Endodermal cell (in vitro differentiated cells): Measurements from ENCODE around the gene LAIR2. TPM values are rescaled to one million over a fixed set of nuclear protein-coding genes. Genes with fewer than 3 reads are reported as not detected.

Experiments
- DNase-seq: peaks from one replicate; pipeline ENCODE4 v3.0.0-alpha.2; 2017
- H3K27ac ChIP-seq: 2 replicates; pipeline ENCODE4 v1.5.1; 2013; ENCODE audit warnings: mild to moderate bottlenecking, low read depth, low read length, moderate library complexity
- H3K27me3 ChIP-seq: 2 replicates; pipeline ENCODE4 v1.6.1; 2013; ENCODE audit warnings: mild to moderate bottlenecking, low read length, moderate library complexity; ENCODE audit not compliant: insufficient read depth, control insufficient read depth, poor library complexity, severe bottlenecking
- H3K36me3 ChIP-seq: 2 replicates; pipeline ENCODE4 v1.7.0; 2013; ENCODE audit warnings: mild to moderate bottlenecking, low read length, moderate library complexity; ENCODE audit not compliant: control insufficient read depth, insufficient read depth
- H3K4me1 ChIP-seq: one replicate; pipeline ENCODE4 v1.7.0; 2013; ENCODE audit warnings: low read length; ENCODE audit not compliant: control insufficient read depth, insufficient read depth
- H3K4me3 ChIP-seq: 2 replicates; pipeline ENCODE4 v1.5.1; 2013; ENCODE audit warnings: mild to moderate bottlenecking, low read length, moderate library complexity
- H3K9ac ChIP-seq: 2 replicates; pipeline ENCODE4 v1.6.1; 2013; ENCODE audit warnings: mild to moderate bottlenecking, low read length, moderate library complexity; ENCODE audit not compliant: poor library complexity, severe bottlenecking; ENCODE audit errors: extremely low read depth
- H3K9me3 ChIP-seq: 2 replicates; pipeline ENCODE4 v1.6.1; 2013; ENCODE audit warnings: mild to moderate bottlenecking, low read length, moderate library complexity; ENCODE audit not compliant: control insufficient read depth
- H3K27ac Mint-ChIP-seq: 2 replicates; pipeline ENCODE4 v1.8.0; 2020; ENCODE audit warnings: mixed read lengths
- H3K27me3 Mint-ChIP-seq: 2 replicates; pipeline ENCODE4 v1.8.0; 2021; ENCODE audit warnings: mild to moderate bottlenecking, mixed read lengths; ENCODE audit not compliant: insufficient read depth
- H3K36me3 Mint-ChIP-seq: 2 replicates; pipeline ENCODE4 v1.8.0; 2020; ENCODE audit warnings: low read depth, mixed read lengths
- H3K4me1 Mint-ChIP-seq: 2 replicates; pipeline ENCODE4 v1.8.0; 2020; ENCODE audit warnings: mixed read lengths
- H3K4me3 Mint-ChIP-seq: 2 replicates; pipeline ENCODE4 v1.8.0; 2020; ENCODE audit warnings: mild to moderate bottlenecking, moderate library complexity, mixed read lengths
- H3K9me3 Mint-ChIP-seq: 2 replicates; pipeline ENCODE4 v1.8.0; 2020; ENCODE audit warnings: mild to moderate bottlenecking, mixed read lengths
- CTCF ChIP-seq: fragments of 200-600 bp; sonication (generic); conservative IDR thresholded peaks from 2 replicates; pipeline ENCODE4 v1.5.0; 2021; ENCODE audit warnings: antibody characterized with exemption, mild to moderate bottlenecking
- WGBS, 2 experiments: methylation state at CpG; one replicate each; pipeline versions ENCODE4 v1.1.5 to v1.1.7; 2013; ENCODE audit warnings: missing lambda C conversion rate in 2 of 2, mixed read lengths in 1 of 2; ENCODE audit not compliant: insufficient coverage in 1 of 2, insufficient read length in 1 of 2; 5-methylcytosine and 5-hydroxymethylcytosine counted together
- long read RNA-seq, 4 experiments: library from polyadenylated mRNA in 2 of 4; library from RNA in 1 of 4; library from capped mRNA in 1 of 4; stranded (forward) in 3 of 4; unstranded in 1 of 4; transcript quantifications; one replicate each; pipeline ENCODE4 v2.0.0, GENCODE V29; 2020 to 2021; ENCODE audit warnings: inconsistent platforms in 1 of 4
- polyA plus RNA-seq, 2 experiments: library from polyadenylated mRNA; stranded (reverse); fragments of 50-300 nt; gene quantifications; one replicate each; pipeline ENCODE4 v1.2.3, GENCODE V29; 2013
- total RNA-seq, 2 donors: library from RNA; stranded (reverse); fragmentation: NEBNext Ultra II Directional in 1 of 2; extraction: Animal tissue kit (Norgen Biotek cat#: 25700) in 1 of 2; gene quantifications; 2 replicates in 1 of 2; 3 replicates in 1 of 2; pipeline ENCODE4 v1.2.1, GENCODE V29; 2021

LAIR2 gene
- not detected for total RNA-seq
- not detected for polyA plus RNA-seq (2013, experiment 1 of 2)
- polyA plus RNA-seq (2013, experiment 2 of 2) = not detected
- long read RNA-seq, experiment 1 = 0 reads
- long read RNA-seq, experiment 2 = 0 reads
- long read RNA-seq, experiment 3 = 0 reads
- long read RNA-seq, experiment 4 = 0 reads

DNA sequence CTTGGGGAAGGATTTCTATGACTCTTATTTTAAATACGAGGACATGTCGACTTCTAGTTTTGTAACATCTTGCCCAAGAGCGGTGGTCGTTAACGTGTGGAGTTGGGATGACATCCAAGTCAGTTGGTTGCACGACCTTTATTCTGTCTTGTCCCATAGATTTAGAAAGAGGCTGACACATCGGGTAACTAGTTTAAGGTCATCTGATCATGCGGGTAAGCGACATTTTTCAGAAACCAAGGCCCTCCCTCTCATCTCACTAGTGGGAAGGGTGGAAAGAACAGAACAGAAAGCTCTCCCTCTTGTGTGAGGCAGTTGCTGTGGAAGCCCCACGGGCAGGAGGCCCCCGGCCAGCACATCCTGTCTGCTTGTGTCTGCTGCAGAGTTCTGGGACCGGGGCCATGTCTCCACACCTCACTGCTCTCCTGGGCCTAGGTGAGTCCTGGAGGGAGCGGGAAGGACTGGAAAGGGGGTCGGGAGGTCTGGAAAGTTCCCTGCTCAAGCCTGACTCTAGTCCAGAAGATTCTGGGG is at the start of gene LAIR2:
Gene LAIR2 (plus strand): TSS at position 314 of the 531 bp plus-strand sequence. CDS start 88 bp downstream, at position 402.
- Mint-ChIP-seq H3K4me3 (no peak within 1 kb of the TSS), H3K4me1 (no peaks in the 10 kb centered on the region), H3K9me3 (peaks cover 81% of the 10 kb centered on the region), H3K27me3 (no peaks in the 10 kb centered on the region), H3K27ac (no peak within 1 kb of the TSS), H3K36me3 (no peaks in the 10 kb centered on the region)
- 74 to 78% methylated on average over 13 to 14 of the region's 14 CpGs for WGBS, 2 experiments
- Histone ChIP-seq H3K36me3 (no peaks in the 10 kb centered on the region), H3K4me1 (no peaks in the 10 kb centered on the region), H3K9me3 (peaks cover 7% of the 10 kb centered on the region), H3K27ac (no peak within 1 kb of the TSS), H3K9ac (no peak within 1 kb of the TSS), H3K27me3 (no peaks in the 10 kb centered on the region), H3K4me3 (no peak within 1 kb of the TSS)
- DNase-seq = no peak
- TF ChIP-seq CTCF = no peak

DNA sequence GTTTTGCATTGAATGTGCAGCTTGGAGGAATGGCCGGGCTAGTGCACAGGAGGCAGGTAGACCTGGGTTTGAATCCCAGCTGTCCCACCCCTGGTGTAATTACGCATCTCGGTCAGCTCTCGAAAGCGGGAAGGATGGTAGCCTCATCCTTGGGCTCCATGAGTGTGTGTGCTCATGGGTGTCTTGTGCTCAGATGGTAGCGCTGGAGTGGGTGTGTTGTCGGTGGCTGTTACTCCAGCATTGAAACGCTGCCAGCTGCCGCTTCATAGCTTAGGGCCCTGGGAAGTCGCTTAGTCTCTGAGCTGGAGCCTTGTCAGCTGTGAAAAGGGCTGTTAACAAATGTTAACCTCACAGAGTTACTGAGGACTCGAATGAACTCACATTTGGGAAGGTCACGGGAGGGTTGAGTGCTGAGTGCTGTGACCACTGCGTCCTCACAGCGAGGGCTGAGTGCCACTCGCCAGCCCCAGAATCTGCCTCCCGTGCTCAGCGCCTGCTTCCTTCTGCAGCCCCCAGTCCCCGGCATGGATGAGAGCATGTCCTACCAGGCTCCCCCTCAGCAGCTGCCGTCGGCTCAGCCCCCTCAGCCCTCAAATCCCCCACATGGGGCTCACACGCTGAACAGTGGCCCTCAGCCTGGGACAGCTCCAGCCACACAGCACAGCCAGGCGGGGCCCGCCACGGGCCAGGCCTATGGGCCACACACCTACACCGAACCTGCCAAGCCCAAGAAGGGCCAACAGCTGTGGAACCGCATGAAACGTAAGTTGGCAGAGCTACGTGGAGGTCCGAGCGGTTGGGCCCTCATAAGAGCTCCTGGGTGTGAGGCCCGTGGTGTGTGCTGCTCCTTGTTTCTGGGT is 48.5 kb upstream of the LAIR2 start:
- DNase-seq = no peak
- Mint-ChIP-seq H3K4me3 (no peak overlapping the region), H3K27ac (no peak overlapping the region), H3K4me1 (peaks cover 20% of the 10 kb centered on the region), H3K9me3 (no peaks in the 10 kb centered on the region), H3K27me3 (no peaks in the 10 kb centered on the region), H3K36me3 (peaks cover 72% of the 10 kb centered on the region)
- Histone ChIP-seq H3K4me3 (no peak overlapping the region), H3K9ac (no peak overlapping the region), H3K4me1 (peaks cover 9% of the 10 kb centered on the region), H3K27me3 (no peaks in the 10 kb centered on the region), H3K9me3 (no peaks in the 10 kb centered on the region), H3K36me3 (peaks cover 72% of the 10 kb centered on the region), H3K27ac (no peak overlapping the region)
- 96% methylated on average over 23 to 31 of the region's 31 CpGs for WGBS, 2 experiments
- no peak for TF ChIP-seq CTCF

GRCh38 chr19:54454781-54455675 is 47.6 kb upstream of the LAIR2 start:
- Histone ChIP-seq H3K9me3 (no peaks in the 10 kb centered on the region), H3K4me3 (no peak overlapping the region), H3K9ac (no peak overlapping the region), H3K36me3 (peaks cover 80% of the 10 kb centered on the region), H3K27me3 (no peaks in the 10 kb centered on the region), H3K4me1 (peaks cover 9% of the 10 kb centered on the region), H3K27ac (no peak overlapping the region)
- Mint-ChIP-seq H3K4me1 (peaks cover 17% of the 10 kb centered on the region), H3K27me3 (no peaks in the 10 kb centered on the region), H3K4me3 (no peak overlapping the region), H3K27ac (no peak overlapping the region), H3K9me3 (no peaks in the 10 kb centered on the region), H3K36me3 (peaks cover 78% of the 10 kb centered on the region)
- no peak for TF ChIP-seq CTCF
- DNase-seq = no peak
- WGBS, 2 experiments = 94 to 97% methylated on average over 26 to 33 of the region's 33 CpGs
